ENCODE measurements around the gene BASP1. TPM values are rescaled to one million over a fixed set of nuclear protein-coding genes. Genes with fewer than 3 reads are reported as not detected.
A peak's percentile ranks its signal among the peaks of the same experiment; 100 is the strongest.

Gene BASP1
- 0.34 TPM for total RNA-seq (2021; ENCODE audit: unreplicated experiment)
- 0.06 TPM in 1 of 2 replicates, not detected in the other for polyA plus RNA-seq (2012)
- not detected for Bru-seq, nascent RNA
- percentile 2 among the genes with signal in this experiment for BruChase-seq, experiment 1, labeled RNA remaining after a 6-hour chase
- BruChase-seq, experiment 2, labeled RNA remaining after a 2-hour chase = percentile 5 among the genes with signal in this experiment
- long read RNA-seq = 0 reads

- ATAC-seq = no peak
- CTCF ChIA-PET = no interaction called here
Observed at GRCh38 chr5:17217493-17218352, at the start of gene BASP1. Gene BASP1 (plus strand): TSS chr5:17217631. CDS start chr5:17275217, 57,586 bp downstream.

DNA sequence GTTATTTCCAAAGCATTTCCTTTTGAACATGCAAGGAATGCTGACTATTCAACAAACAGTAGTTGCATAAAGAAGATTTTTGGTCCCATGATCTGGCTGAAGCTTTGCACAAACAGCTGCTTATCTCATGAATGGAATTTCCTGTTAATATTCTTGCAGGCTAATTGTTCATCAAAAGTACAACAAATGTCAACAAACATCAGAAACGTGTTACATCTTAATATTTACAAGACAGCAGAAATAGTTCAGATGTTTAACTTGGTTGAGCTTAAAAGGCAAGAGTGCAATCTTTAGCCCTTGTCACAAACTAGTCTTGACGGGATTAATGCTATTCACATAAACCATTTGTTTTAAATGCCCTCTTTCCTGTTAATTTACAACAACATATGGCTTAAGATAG is 47.9 kb upstream of the BASP1 start:
- Histone ChIP-seq H3K79me2 (ENCODE audit: insufficient read depth, low read length) (no peaks in the 10 kb centered on the region), H2AFZ (ENCODE audit: low read depth, low read length, poor library complexity, severe bottlenecking) (no peak overlapping the region), H3K4me3 (replicated peaks in 1 of 2; ENCODE audit: low read depth in 1 of 2, low read length in 2 of 2) (no peak overlapping the region), H3K9me2 (ENCODE audit: insufficient read depth) (no peaks in the 10 kb centered on the region), H4K20me1 (ENCODE audit: insufficient read depth) (no peaks in the 10 kb centered on the region), H3K27me3 (ENCODE audit: insufficient read depth, low read length) (no peaks in the 10 kb centered on the region), H3K9me3 (ENCODE audit: control insufficient read depth in 1 of 2, insufficient read depth in 1 of 2, low read depth in 1 of 2, low read length in 2 of 2) (no peaks in the 10 kb centered on the region), H3K36me3 (ENCODE audit: control insufficient read depth in 1 of 2, insufficient read depth in 2 of 2, low read length in 2 of 2) (no peaks in the 10 kb centered on the region), H3K4me2 (ENCODE audit: low read length) (no peak overlapping the region), H3K27ac (ENCODE audit: low read depth, low read length) (no peak overlapping the region), H3K4me1 (ENCODE audit: control insufficient read depth in 1 of 2, insufficient read depth in 2 of 2, low read length in 2 of 2) (no peaks in the 10 kb centered on the region), H3K9ac (ENCODE audit: low read length) (no peak overlapping the region)
- CTCF ChIA-PET = no interaction called here
- intact Hi-C loops (cut with micrococcal nuclease) = no loop called here
- RAD21 ChIA-PET (ENCODE audit: low non-redundant PET in 1 of 2, low total read pairs in 2 of 2, uncharacterized antibody in 2 of 2, unreplicated experiment in 2 of 2) = no interaction called here
- BruUV-seq (replicated peaks) = no TSS peak
- POLR2A ChIA-PET = no interaction called here
- ATAC-seq = no peak
- DNase-seq (ENCODE audit: low read depth, low spot score) = no peak
- TF ChIP-seq ATF3 (IDR thresholded peaks at IDR 0.05) (no peak), CTCF (IDR thresholded peaks at IDR 0.05 in 2 of 3, conservative IDR thresholded peaks at IDR 0.05 in 1 of 3; ENCODE audit: borderline replicate concordance in 1 of 3, insufficient read depth in 1 of 3, low read depth in 2 of 3, low read length in 2 of 3) (no peak), MAX (IDR thresholded peaks at IDR 0.05) (no peak), EZH2 (IDR thresholded peaks at IDR 0.05) (no peak), ZNF274 (IDR thresholded peaks at IDR 0.05; ENCODE audit: low read depth, low read length) (no peak), ELF1 (IDR thresholded peaks at IDR 0.05; ENCODE audit: borderline replicate concordance, low read depth) (no peak), RAD21 (IDR thresholded peaks at IDR 0.05; ENCODE audit: low read depth) (no peak), CEBPB (IDR thresholded peaks at IDR 0.05; ENCODE audit: low read depth) (no peak), CBX3 (IDR thresholded peaks at IDR 0.05; ENCODE audit: low read depth) (no peak)
- TF ChIP-seq, protein P1, sequence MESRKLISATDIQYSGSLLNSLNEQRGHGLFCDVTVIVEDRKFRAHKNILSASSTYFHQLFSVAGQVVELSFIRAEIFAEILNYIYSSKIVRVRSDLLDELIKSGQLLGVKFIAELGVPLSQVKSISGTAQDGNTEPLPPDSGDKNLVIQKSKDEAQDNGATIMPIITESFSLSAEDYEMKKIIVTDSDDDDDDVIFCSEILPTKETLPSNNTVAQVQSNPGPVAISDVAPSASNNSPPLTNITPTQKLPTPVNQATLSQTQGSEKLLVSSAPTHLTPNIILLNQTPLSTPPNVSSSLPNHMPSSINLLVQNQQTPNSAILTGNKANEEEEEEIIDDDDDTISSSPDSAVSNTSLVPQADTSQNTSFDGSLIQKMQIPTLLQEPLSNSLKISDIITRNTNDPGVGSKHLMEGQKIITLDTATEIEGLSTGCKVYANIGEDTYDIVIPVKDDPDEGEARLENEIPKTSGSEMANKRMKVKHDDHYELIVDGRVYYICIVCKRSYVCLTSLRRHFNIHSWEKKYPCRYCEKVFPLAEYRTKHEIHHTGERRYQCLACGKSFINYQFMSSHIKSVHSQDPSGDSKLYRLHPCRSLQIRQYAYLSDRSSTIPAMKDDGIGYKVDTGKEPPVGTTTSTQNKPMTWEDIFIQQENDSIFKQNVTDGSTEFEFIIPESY (IDR thresholded peaks at IDR 0.05; ENCODE audit: extremely low read depth, insufficient replicate concordance, low read length) = no peak

More at GRCh38 chr5:17217493-17218352, at the start of gene BASP1:
- Histone ChIP-seq H4K20me1 (ENCODE audit: insufficient read depth) (no peaks in the 10 kb centered on the region), H3K36me3 (ENCODE audit: control insufficient read depth in 1 of 2, insufficient read depth in 2 of 2, low read length in 2 of 2) (no peaks in the 10 kb centered on the region), H2AFZ (ENCODE audit: low read depth, low read length, poor library complexity, severe bottlenecking) (no peak within 1 kb of the TSS), H3K4me2 (ENCODE audit: low read length) (no peak within 1 kb of the TSS), H3K27ac (ENCODE audit: low read depth, low read length) (no peak within 1 kb of the TSS), H3K4me1 (ENCODE audit: control insufficient read depth in 1 of 2, insufficient read depth in 2 of 2, low read length in 2 of 2) (no peaks in the 10 kb centered on the region), H3K27me3 (ENCODE audit: insufficient read depth, low read length) (peaks cover 4% of the 10 kb centered on the region; the same call in 1 of the 2 replicates), H3K4me3 (replicated peaks in 1 of 2; ENCODE audit: low read depth in 1 of 2, low read length in 2 of 2) (no peak within 1 kb of the TSS), H3K9me2 (ENCODE audit: insufficient read depth) (no peaks in the 10 kb centered on the region), H3K9me3 (ENCODE audit: control insufficient read depth in 1 of 2, insufficient read depth in 1 of 2, low read depth in 1 of 2, low read length in 2 of 2) (no peaks in the 10 kb centered on the region), H3K9ac (ENCODE audit: low read length) (no peak within 1 kb of the TSS), H3K79me2 (ENCODE audit: insufficient read depth, low read length) (no peaks in the 10 kb centered on the region)
- intact Hi-C loops (cut with micrococcal nuclease) = no loop called here
- RAD21 ChIA-PET (ENCODE audit: low non-redundant PET in 1 of 2, low total read pairs in 2 of 2, uncharacterized antibody in 2 of 2, unreplicated experiment in 2 of 2) = no interaction called here
- DNase-seq (ENCODE audit: low read depth, low spot score) = no peak
- no peak for TF ChIP-seq POLR2AphosphoS5 (IDR thresholded peaks at IDR 0.05; ENCODE audit: low read depth, low read length)
- TF ChIP-seq YY1 (IDR thresholded peaks at IDR 0.05; ENCODE audit: extremely low read depth, insufficient replicate concordance, low read depth, low read length) = no peak
- TF ChIP-seq FOSL1 (IDR thresholded peaks at IDR 0.05; ENCODE audit: low read depth) = no peak
- TF ChIP-seq ZFX (IDR thresholded peaks at IDR 0.05) = no peak
- no peak for TF ChIP-seq CEBPB (IDR thresholded peaks at IDR 0.05; ENCODE audit: low read depth)
- TF ChIP-seq RAD21 (IDR thresholded peaks at IDR 0.05; ENCODE audit: low read depth) = no peak
- no peak for TF ChIP-seq ZNF274 (IDR thresholded peaks at IDR 0.05; ENCODE audit: low read depth, low read length)
- TF ChIP-seq POLR2A (IDR thresholded peaks at IDR 0.05; ENCODE audit: borderline replicate concordance, extremely low read depth, insufficient read depth, insufficient read length) = no peak
- TF ChIP-seq EZH2phosphoT487 (IDR thresholded peaks at IDR 0.05; ENCODE audit: borderline replicate concordance) = no peak
- no TSS peak for BruUV-seq (replicated peaks)
- POLR2A ChIA-PET = no interaction called here
